Breast epithelium (tissue), 3 donors: ENCODE data around the gene FAF1.
"Not testable (repeated sequence)": the region's sequence is repeated elsewhere in the genome, so short reads cannot be mapped to it uniquely, and the experiment has no call there.

Experiments used
- CTCF ChIP-seq, 3 donors: fragments of 450-650 bp; IDR thresholded peaks; one replicate each; pipeline ENCODE4 v1.5.1; 2016 to 2017; ENCODE audit warnings: antibody characterized with exemption in 3 of 3, mild to moderate bottlenecking in 3 of 3, moderate library complexity in 3 of 3
- POLR2A ChIP-seq: fragments of 450-650 bp; IDR thresholded peaks from one replicate; pipeline ENCODE4 v1.6.1; 2016; ENCODE audit warnings: antibody characterized with exemption, mild to moderate bottlenecking, moderate library complexity
- POLR2AphosphoS5 ChIP-seq, 3 donors: sonication (generic); formaldehyde crosslinking; IDR thresholded peaks; one replicate each; pipeline ENCODE4 v1.6.1; 2017; ENCODE audit warnings: antibody characterized with exemption in 3 of 3

- TF ChIP-seq POLR2A; CTCF (IDR thresholded peaks at IDR 0.05); POLR2AphosphoS5 (IDR thresholded peaks at IDR 0.05): not testable (repeated sequence)
These were observed 243.6 kb downstream of the FAF1 start for GRCh38 chr1:50716455-50716854.
